GM19438 (cell line): ENCODE data around the gene DEPDC7.

Experiments used
- ATAC-seq: cut with Tn5 transposase; IDR thresholded peaks from one replicate; pipeline ENCODE4 v1.9.1; 2021; ENCODE audit warnings: low read depth; ENCODE audit not compliant: unreplicated experiment

The DEPDC7 gene

GRCh38 chr11:33059331-33060007 is 43.8 kb downstream of the DEPDC7 start:
- no peak for ATAC-seq

GRCh38 chr11:33060271-33060670 is 44.6 kb downstream of the DEPDC7 start:
- ATAC-seq: no peak

- no peak for ATAC-seq
Measured at GRCh38 chr11:33062137-33062536, 46.5 kb downstream of the DEPDC7 start.

- no peak for ATAC-seq
Measured at GRCh38 chr11:33063326-33063881, 47.7 kb downstream of the DEPDC7 start.

GRCh38 chr11:33064033-33064825 is 48.6 kb downstream of the DEPDC7 start:
- ATAC-seq: no peak

GRCh38 chr11:33064866-33065265 is 49.2 kb downstream of the DEPDC7 start:
- no peak for ATAC-seq

- peak; percentile 66 for ATAC-seq
Measured at GRCh38 chr11:33065445-33066178, 49.9 kb downstream of the DEPDC7 start.

- ATAC-seq: no peak
Measured at GRCh38 chr11:33067294-33067693, 51.6 kb downstream of the DEPDC7 start.

GRCh38 chr11:33068611-33069340 is 53.1 kb downstream of the DEPDC7 start:
- no peak for ATAC-seq

GRCh38 chr11:33072465-33072864 is 56.8 kb downstream of the DEPDC7 start:
- no peak for ATAC-seq
